GM12878 (cell line): ENCODE results near the gene FMOD. TPM values are rescaled to one million over a fixed set of nuclear protein-coding genes. Genes with fewer than 3 reads are reported as not detected.
"Not testable (repeated sequence)": the region's sequence is repeated elsewhere in the genome, so short reads cannot be mapped to it uniquely, and the experiment has no call there.

Source experiments
- ATAC-seq: fragments of 200-7000 bp; cut with Tn5 transposase; 3 replicates; pipeline ENCODE4 v1.9.1; 2020; ENCODE audit warnings: mild to moderate bottlenecking, moderate library complexity
- BruUV-seq: library from RNA; stranded (reverse); fragments of 400-500 nt; replicated peaks from 2 replicates; lab custom pipeline; 2021; lab: Mats Ljungman, UMichigan
- CTCF ChIA-PET: fragments of 300-600 bp; sonication (Branson Sonifier 250); formaldehyde crosslinking; extraction: SDS; loops from one replicate; lab custom pipeline; 2021; ENCODE audit warnings: inconsistent platforms; lab: Yijun Ruan, JAX
- POLR2A ChIA-PET: fragments of 350-600 bp; formaldehyde crosslinking; extraction: SDS; loops from one replicate; lab custom pipeline; 2021; ENCODE audit warnings: inconsistent platforms; lab: Charles Lee
- RAD21 ChIA-PET: fragments of 300-600 bp; sonication (Branson Sonifier 250); formaldehyde crosslinking; loops from one replicate; lab custom pipeline; 2023; ENCODE audit warnings: antibody characterized with exemption; ENCODE audit not compliant: unreplicated experiment; lab: Charles Lee
- SMC1A ChIA-PET: fragments of 300-600 bp; sonication (Branson Sonifier 250); formaldehyde crosslinking; loops from one replicate; lab custom pipeline; 2023; ENCODE audit not compliant: unreplicated experiment, uncharacterized antibody; lab: Charles Lee
- DNase-seq: peaks from one replicate; pipeline ENCODE4 v3.0.0-alpha.2; 2011; ENCODE audit warnings: low read depth, low spot score
- FAIRE-seq: peaks from 3 replicates; lab custom pipeline; 2011; peaks lifted over from hg19 to GRCh38; lab: Jason Lieb, UNC
- H2AFZ ChIP-seq: 2 replicates; pipeline ENCODE4 v1.6.0; 2011; ENCODE audit warnings: low read depth, low read length, control low read depth; ENCODE audit not compliant: control insufficient read depth
- H3K27ac ChIP-seq: 2 replicates; pipeline ENCODE4 v1.5.1; 2011; ENCODE audit warnings: control low read depth; ENCODE audit not compliant: control insufficient read depth, insufficient read depth
- H3K27me3 ChIP-seq, 2 experiments: replicated peaks in 1 of 2; 2 replicates each; pipeline versions ENCODE4 v1.6.0 to v1.6.1; 2011; ENCODE audit warnings: low read length in 1 of 2; ENCODE audit not compliant: control insufficient read depth in 2 of 2, insufficient read depth in 2 of 2
- H3K36me3 ChIP-seq, 2 experiments: 2 replicates each; pipeline ENCODE4 v1.5.1; 2011; ENCODE audit warnings: low read length in 1 of 2; ENCODE audit not compliant: control insufficient read depth in 2 of 2, insufficient read depth in 2 of 2
- H3K4me1 ChIP-seq: 2 replicates; pipeline ENCODE4 v1.6.1; 2011; ENCODE audit warnings: mild to moderate bottlenecking, low read length, moderate library complexity, mixed read lengths; ENCODE audit not compliant: control insufficient read depth, insufficient read depth
- H3K4me2 ChIP-seq: 2 replicates; pipeline ENCODE4 v1.6.0; 2011; ENCODE audit warnings: control low read depth; ENCODE audit not compliant: control insufficient read depth, insufficient read depth
- H3K4me3 ChIP-seq: fragments of 200-600 bp; sonication (generic); 2 replicates; pipeline ENCODE4 v1.5.1; 2016
- H3K79me2 ChIP-seq: 2 replicates; pipeline ENCODE4 v1.6.0; 2011; ENCODE audit warnings: low read length; ENCODE audit not compliant: control insufficient read depth, insufficient read depth
- H3K9ac ChIP-seq: 2 replicates; pipeline ENCODE4 v1.8.0; 2011; ENCODE audit warnings: low read length, control low read depth, mixed read lengths; ENCODE audit not compliant: control insufficient read depth, insufficient read depth
- H3K9me3 ChIP-seq: replicated peaks from 3 replicates; pipeline ENCODE4 v1.5.1; 2011; ENCODE audit warnings: mild to moderate bottlenecking, low read length; ENCODE audit not compliant: control insufficient read depth, insufficient read depth
- H4K20me1 ChIP-seq: 2 replicates; pipeline ENCODE4 v1.6.0; 2011; ENCODE audit not compliant: control insufficient read depth, insufficient read depth
- ATF7 ChIP-seq: fragments of 450-650 bp; IDR thresholded peaks from 2 replicates; pipeline ENCODE4 v1.6.1; 2016; ENCODE audit warnings: low read depth, mild to moderate bottlenecking
- HDGF ChIP-seq: fragments of 450-650 bp; IDR thresholded peaks from 2 replicates; pipeline ENCODE4 v1.6.1; 2016; ENCODE audit warnings: antibody characterized with exemption
- IKZF1 ChIP-seq: fragments of 450-650 bp; conservative IDR thresholded peaks from 2 replicates; pipeline ENCODE4 v1.6.1; 2017; ENCODE audit warnings: antibody characterized with exemption, mild to moderate bottlenecking
- IKZF2 ChIP-seq, 2 experiments: fragments of 450-650 bp; IDR thresholded peaks; 2 replicates each; pipeline ENCODE4 v1.6.1; 2017; ENCODE audit warnings: mild to moderate bottlenecking in 2 of 2, moderate library complexity in 2 of 2
- MEF2A ChIP-seq: IDR thresholded peaks from 2 replicates; pipeline ENCODE4 v1.6.1; 2011; ENCODE audit warnings: low read depth, mild to moderate bottlenecking, low read length, moderate library complexity; ENCODE audit not compliant: insufficient read depth
- MEF2B ChIP-seq: fragments of 450-650 bp; IDR thresholded peaks from 2 replicates; pipeline ENCODE4 v1.6.1; 2018; ENCODE audit warnings: mild to moderate bottlenecking, moderate library complexity; ENCODE audit not compliant: partially characterized antibody, poor library complexity, severe bottlenecking
- MTA2 ChIP-seq: fragments of 450-650 bp; IDR thresholded peaks from 2 replicates; pipeline ENCODE4 v1.6.1; 2016; ENCODE audit warnings: low read depth, mild to moderate bottlenecking, moderate library complexity
- NBN ChIP-seq: fragments of 450-650 bp; IDR thresholded peaks from 2 replicates; pipeline ENCODE4 v1.6.1; 2016
- RAD51 ChIP-seq: fragments of 450-650 bp; IDR thresholded peaks from 2 replicates; pipeline ENCODE4 v1.6.1; 2016; ENCODE audit warnings: moderate library complexity, mild to moderate bottlenecking, inconsistent platforms
- WGBS: methylation state at CpG from one replicate; pipeline ENCODE4 v1.1.6; 2016; ENCODE audit warnings: low lambda C conversion rate; ENCODE audit not compliant: insufficient replicate concordance, insufficient coverage; ENCODE audit errors: missing lambda C conversion rate; 5-methylcytosine and 5-hydroxymethylcytosine counted together
- in situ Hi-C: fragments of 300-500 bp; cut with MboI; formaldehyde crosslinking; loops from 9 replicates; pipeline ENCODE4 v1.14.3; 2018; ENCODE audit warnings: mixed read lengths
- intact Hi-C: fragments of 100-400 bp; cut with micrococcal nuclease; formaldehyde crosslinking; loops from one replicate; pipeline ENCODE4 v1.14.2; 2022; ENCODE audit not compliant: unreplicated experiment
- polyA plus RNA-seq, 11 experiments: library from polyadenylated mRNA; depleted of rRNA in 4 of 11; unstranded in 6 of 11; stranded (reverse) in 5 of 11; fragments of >200 nt; fragmentation: Nextera tagmentation in 4 of 11; fragmentation: Illumina TruSeq in 1 of 11; extraction: Ambion mirVana in 4 of 11; extraction: Trizol in 1 of 11; gene quantifications; 1 replicate in 1 of 11; 2 replicates in 10 of 11; pipeline versions ENCODE4 v1.2.1 to v1.2.3, GENCODE V29; 2011 to 2016; ENCODE audit warnings: inconsistent platforms in 2 of 11, missing spikeins in 2 of 11, low read depth in 1 of 11
- total RNA-seq, 4 experiments: library from RNA; depleted of rRNA in 3 of 4; stranded (reverse); fragments of >200 nt in 3 of 4; fragmentation: Illumina TruSeq in 1 of 4; extraction: Trizol in 1 of 4; gene quantifications; 2 replicates each; pipeline versions ENCODE4 v1.2.1 to v1.2.3, GENCODE V29; 2013 to 2021
- TF ChIP-seq, protein P1 (sequence below): fragments of 450-650 bp; IDR thresholded peaks from 2 replicates; pipeline ENCODE4 v1.6.1; 2016; ENCODE audit warnings: mild to moderate bottlenecking

The FMOD gene
- total and polyA plus RNA-seq, 10 of the 15 experiments (the other 5 are each of a cell fraction or from before 2014, with no cell fraction given) = 0.03 to 0.26 (median 0.11) TPM; not detected in 7

GRCh38 chr1:203299719-203300429 is 51.0 kb downstream of the FMOD start:
- peak overlapping the region; percentile 80 for H3K27ac ChIP-seq

More at GRCh38 chr1:203299719-203300429, 51.0 kb downstream of the FMOD start:
- Histone ChIP-seq H3K9ac (peak overlapping the region; percentile 64), H3K4me2 (peak overlapping the region; percentile 91), H3K4me1 (peaks cover 58% of the 10 kb centered on the region), H3K79me2 (peaks cover 11% of the 10 kb centered on the region), H2AFZ (peak overlapping the region; percentile 11; the same call in 1 of the 2 replicates), H3K4me3 (peak overlapping the region; percentile 43)
- H4K20me1 ChIP-seq, BruUV-seq, H3K9me3 ChIP-seq, FAIRE-seq, H3K36me3 ChIP-seq, H3K27me3 ChIP-seq, DNase-seq: not testable (repeated sequence)
- ChIA-PET POLR2A (interaction anchor here (0.6 to 4.4 kb wide), 9 partner anchors 7 to 23 kb away, joined by 3 to 146 read pairs (median 6); no protein-coding TSS in a partner anchor), SMC1A (interaction anchor here (1.0 to 3.5 kb wide), 8 partner anchors 10 to 156 kb away, joined by 3 to 74 read pairs (median 8); no protein-coding TSS in a partner anchor), RAD21 (interaction anchor here (0.6 to 2.8 kb wide), 13 partner anchors 9 to 264 kb away, joined by 3 to 23 read pairs (median 5); no protein-coding TSS in a partner anchor), CTCF (interaction anchor here (0.9 to 4.4 kb wide), 14 partner anchors 9 to 188 kb away, joined by 3 to 70 read pairs (median 7); no protein-coding TSS in a partner anchor)
- in situ Hi-C loops = loop anchor here (25.0 kb wide), 1 partner anchor 1212 kb away; the partner anchor contains the start of gene MDM4
- 1% methylated on average over 8 of the region's 8 CpGs for WGBS
- TF ChIP-seq, protein P1, sequence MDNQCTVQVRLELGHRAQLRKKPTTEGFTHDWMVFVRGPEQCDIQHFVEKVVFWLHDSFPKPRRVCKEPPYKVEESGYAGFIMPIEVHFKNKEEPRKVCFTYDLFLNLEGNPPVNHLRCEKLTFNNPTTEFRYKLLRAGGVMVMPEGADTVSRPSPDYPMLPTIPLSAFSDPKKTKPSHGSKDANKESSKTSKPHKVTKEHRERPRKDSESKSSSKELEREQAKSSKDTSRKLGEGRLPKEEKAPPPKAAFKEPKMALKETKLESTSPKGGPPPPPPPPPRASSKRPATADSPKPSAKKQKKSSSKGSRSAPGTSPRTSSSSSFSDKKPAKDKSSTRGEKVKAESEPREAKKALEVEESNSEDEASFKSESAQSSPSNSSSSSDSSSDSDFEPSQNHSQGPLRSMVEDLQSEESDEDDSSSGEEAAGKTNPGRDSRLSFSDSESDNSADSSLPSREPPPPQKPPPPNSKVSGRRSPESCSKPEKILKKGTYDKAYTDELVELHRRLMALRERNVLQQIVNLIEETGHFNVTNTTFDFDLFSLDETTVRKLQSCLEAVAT = 0 out of 2 replicates have a peak, but pooled peaks have one; percentile 38
- peak; percentile 33 for TF ChIP-seq IKZF1
- peak in 1 of 2 experiments; percentile 57; a peak in 2 of 4 replicates for TF ChIP-seq IKZF2 (IDR thresholded peaks at IDR 0.05)
- peak; percentile 86 for TF ChIP-seq MEF2A
- peak; percentile 9; the same call in 1 of the 2 replicates for TF ChIP-seq MTA2
- peak; percentile 23 for TF ChIP-seq MEF2B
- TF ChIP-seq NBN = peak; percentile 52; the same call in 1 of the 2 replicates
- TF ChIP-seq RAD51 = peak; percentile 49; the same call in 1 of the 2 replicates
- peak; percentile 82; the same call in 1 of the 2 replicates for TF ChIP-seq HDGF
- TF ChIP-seq ATF7 = peak; percentile 21; the same call in 1 of the 2 replicates
- intact Hi-C loops = loop anchor here (1.0 kb wide), 1 partner anchor 11 kb away; no protein-coding TSS in a partner anchor
- ATAC-seq = peak; percentile 53
